ENCODE measurements around the gene TSPOAP1. TPM values are rescaled to one million over a fixed set of nuclear protein-coding genes. Genes with fewer than 3 reads are reported as not detected.

The TSPOAP1 gene
- total and polyA plus RNA-seq, 2 of the 13 experiments (the other 11 are each of a cell fraction or from before 2014, with no cell fraction given), result not detected

DNA sequence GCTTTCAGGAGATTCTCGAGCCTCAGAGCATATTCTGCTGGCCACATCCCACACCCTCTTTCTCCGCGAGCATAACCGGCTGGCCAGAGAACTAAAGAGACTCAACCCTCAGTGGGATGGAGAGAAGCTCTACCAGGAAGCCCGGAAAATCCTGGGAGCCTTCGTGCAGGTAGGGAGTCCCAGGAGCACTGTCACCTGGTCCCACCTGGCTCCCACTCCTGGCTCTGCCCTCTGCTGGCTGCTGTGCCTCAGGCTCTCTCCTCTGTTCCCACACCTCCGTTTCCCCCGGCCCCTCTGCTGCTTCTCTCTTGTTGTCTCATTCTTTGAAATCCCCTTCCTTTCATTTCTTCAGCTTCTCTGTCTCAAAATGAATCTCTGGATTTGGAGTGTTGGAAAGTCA lies 73.8 kb downstream of the TSPOAP1 start:
- H3K9me3 ChIP-seq (ENCODE audit: low read length), result no peaks in the 10 kb centered on the region
- in situ Hi-C loops (cut with HindIII; ENCODE audit: extremely low pct_ligation_motif_present, low pct_unique_long_range_greater_than_20kb) (no loop called here), intact Hi-C loops (cut with micrococcal nuclease; ENCODE audit: unreplicated experiment) (no loop called here)
- no TSS peak for BruUV-seq (replicated peaks)
- peaks cover 22% of the 10 kb centered on the region for H3K4me1 ChIP-seq (ENCODE audit: insufficient read depth, low read length)
- H3K9ac ChIP-seq (ENCODE audit: insufficient read depth, low read depth, low read length), result no peak overlapping the region
- no peaks in the 10 kb centered on the region for H3K79me2 ChIP-seq (ENCODE audit: insufficient read depth, low read length)
- no peak overlapping the region for H2AFZ ChIP-seq (ENCODE audit: low read length)
- peak; percentile 58 for ATAC-seq
- peaks cover 1 to 31% of the 10 kb centered on the region in 2 experiments; a peak in 4 of 5 replicates for H3K27me3 ChIP-seq (ENCODE audit: control insufficient read depth in 1 of 2, insufficient read depth in 2 of 2, low read length in 2 of 2)
- no peaks in the 10 kb centered on the region for H3K36me3 ChIP-seq (replicated peaks in 1 of 2; ENCODE audit: control insufficient read depth in 1 of 2, insufficient read depth in 2 of 2, low read length in 2 of 2)
- POLR2A ChIA-PET, result interaction anchor here (0.7 kb wide), 1 partner anchor 677 kb away, joined by 3 read pairs; no protein-coding TSS in a partner anchor
- no peak overlapping the region for H3K27ac ChIP-seq (ENCODE audit: extremely low read length, insufficient read depth, low read length)
- H3K4me3 ChIP-seq (replicated peaks in 1 of 3; ENCODE audit: insufficient read depth in 1 of 3, low read depth in 2 of 3, low read length in 3 of 3), result no peak overlapping the region
- no peak for DNase-seq (ENCODE audit: low spot score)
- CTCF ChIA-PET (ENCODE audit: low intra/inter-chr PET ratio, low total read pairs), result no interaction called here
- no peaks in the 10 kb centered on the region for H4K20me1 ChIP-seq (ENCODE audit: insufficient read depth, low read length)
- FAIRE-seq, result no peak
- H3K4me2 ChIP-seq (ENCODE audit: low read depth, low read length), result no peak overlapping the region
- WGBS (ENCODE audit: low lambda C conversion rate), result 10% methylated on average over 8 of the region's 8 CpGs
- peak; percentile 31 for TF ChIP-seq STAG1 (CRISPR knock-in tag; IDR thresholded peaks at IDR 0.05)
- TF ChIP-seq, protein P1, sequence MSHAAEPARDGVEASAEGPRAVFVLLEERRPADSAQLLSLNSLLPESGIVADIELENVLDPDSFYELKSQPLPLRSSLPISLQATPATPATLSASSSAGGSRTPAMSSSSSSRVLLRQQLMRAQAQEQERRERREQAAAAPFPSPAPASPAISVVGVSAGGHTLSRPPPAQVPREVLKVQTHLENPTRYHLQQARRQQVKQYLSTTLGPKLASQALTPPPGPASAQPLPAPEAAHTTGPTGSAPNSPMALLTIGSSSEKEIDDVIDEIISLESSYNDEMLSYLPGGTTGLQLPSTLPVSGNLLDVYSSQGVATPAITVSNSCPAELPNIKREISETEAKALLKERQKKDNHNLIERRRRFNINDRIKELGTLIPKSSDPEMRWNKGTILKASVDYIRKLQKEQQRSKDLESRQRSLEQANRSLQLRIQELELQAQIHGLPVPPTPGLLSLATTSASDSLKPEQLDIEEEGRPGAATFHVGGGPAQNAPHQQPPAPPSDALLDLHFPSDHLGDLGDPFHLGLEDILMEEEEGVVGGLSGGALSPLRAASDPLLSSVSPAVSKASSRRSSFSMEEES (CRISPR knock-in tag; IDR thresholded peaks at IDR 0.05), result no peak
- TF ChIP-seq ZEB1 (IDR thresholded peaks at IDR 0.05; ENCODE audit: insufficient replicate concordance, low read depth), result peak; percentile 64
- TF ChIP-seq AHR (CRISPR knock-in tag; IDR thresholded peaks at IDR 0.05), result peak; percentile 51; the same call in 1 of the 2 replicates
- TF ChIP-seq XRCC5 (optimal IDR thresholded peaks at IDR 0.05; ENCODE audit: low read length), result peak; percentile 42
- TF ChIP-seq, protein P2, sequence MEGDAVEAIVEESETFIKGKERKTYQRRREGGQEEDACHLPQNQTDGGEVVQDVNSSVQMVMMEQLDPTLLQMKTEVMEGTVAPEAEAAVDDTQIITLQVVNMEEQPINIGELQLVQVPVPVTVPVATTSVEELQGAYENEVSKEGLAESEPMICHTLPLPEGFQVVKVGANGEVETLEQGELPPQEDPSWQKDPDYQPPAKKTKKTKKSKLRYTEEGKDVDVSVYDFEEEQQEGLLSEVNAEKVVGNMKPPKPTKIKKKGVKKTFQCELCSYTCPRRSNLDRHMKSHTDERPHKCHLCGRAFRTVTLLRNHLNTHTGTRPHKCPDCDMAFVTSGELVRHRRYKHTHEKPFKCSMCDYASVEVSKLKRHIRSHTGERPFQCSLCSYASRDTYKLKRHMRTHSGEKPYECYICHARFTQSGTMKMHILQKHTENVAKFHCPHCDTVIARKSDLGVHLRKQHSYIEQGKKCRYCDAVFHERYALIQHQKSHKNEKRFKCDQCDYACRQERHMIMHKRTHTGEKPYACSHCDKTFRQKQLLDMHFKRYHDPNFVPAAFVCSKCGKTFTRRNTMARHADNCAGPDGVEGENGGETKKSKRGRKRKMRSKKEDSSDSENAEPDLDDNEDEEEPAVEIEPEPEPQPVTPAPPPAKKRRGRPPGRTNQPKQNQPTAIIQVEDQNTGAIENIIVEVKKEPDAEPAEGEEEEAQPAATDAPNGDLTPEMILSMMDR (CRISPR knock-in tag; IDR thresholded peaks at IDR 0.05), result peak; percentile 38
- no peak for TF ChIP-seq ZNF556 (CRISPR knock-in tag; IDR thresholded peaks at IDR 0.05; ENCODE audit: borderline replicate concordance)
- peak; percentile 89 for TF ChIP-seq ZNF263 (CRISPR knock-in tag; IDR thresholded peaks at IDR 0.05)
- TF ChIP-seq SMARCE1 (IDR thresholded peaks at IDR 0.05; ENCODE audit: borderline replicate concordance), result no peak

All from HepG2 (cell line).